ENCODE measurements around the gene ASIC4. TPM values are rescaled to one million over a fixed set of nuclear protein-coding genes. Genes with fewer than 3 reads are reported as not detected.
A peak's percentile ranks its signal among the peaks of the same experiment; 100 is the strongest.

Gene ASIC4
- total RNA-seq, 6 experiments from 2014 or later: 0.05 to 0.19 (median 0.07) TPM; not detected in 3

DNA sequence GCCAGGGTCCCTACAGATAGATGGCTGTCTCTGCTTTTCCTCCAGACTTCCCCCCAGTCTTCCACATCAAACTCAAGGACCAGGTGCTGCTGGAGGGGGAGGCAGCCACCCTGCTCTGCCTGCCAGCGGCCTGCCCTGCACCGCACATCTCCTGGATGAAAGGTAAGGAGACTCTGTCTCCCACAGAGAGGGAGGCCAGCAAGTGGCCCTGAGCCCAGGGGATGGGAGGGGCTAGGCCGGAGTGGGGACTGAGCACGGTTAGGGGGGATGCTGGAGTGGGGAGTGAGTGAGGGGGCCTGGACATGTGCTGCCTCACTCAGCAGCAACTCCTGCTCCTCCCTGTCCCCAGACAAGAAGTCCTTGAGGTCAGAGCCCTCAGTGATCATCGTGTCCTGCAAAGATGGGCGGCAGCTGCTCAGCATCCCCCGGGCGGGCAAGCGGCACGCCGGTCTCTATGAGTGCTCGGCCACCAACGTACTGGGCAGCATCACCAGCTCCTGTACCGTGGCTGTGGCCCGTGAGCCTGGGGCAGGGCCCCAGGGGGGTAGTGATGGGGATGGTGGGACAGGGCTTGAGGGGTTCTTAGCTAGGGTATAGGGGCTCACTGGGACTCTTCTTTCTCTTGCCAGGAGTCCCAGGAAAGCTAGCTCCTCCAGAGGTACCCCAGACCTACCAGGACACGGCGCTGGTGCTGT, 26.0 kb upstream of the ASIC4 start:
- H3K27me3 Mint-ChIP-seq (ENCODE audit: insufficient read depth): peaks cover 4% of the 10 kb centered on the region
- H3K27ac Mint-ChIP-seq: no peak overlapping the region
- no peaks in the 10 kb centered on the region for H3K9me3 Mint-ChIP-seq
- no peak for TF ChIP-seq CTCF (IDR thresholded peaks at IDR 0.05)
- no peak overlapping the region for H3K4me3 Mint-ChIP-seq
- no peaks in the 10 kb centered on the region for H3K4me1 Mint-ChIP-seq (ENCODE audit: low read depth)
- no peak for DNase-seq
- H3K36me3 Mint-ChIP-seq (ENCODE audit: low read depth): peaks cover 4% of the 10 kb centered on the region; the same call in 1 of the 2 replicates

GRCh38 chr2:219488844-219489194, 25.5 kb upstream of the ASIC4 start:
- Mint-ChIP-seq H3K36me3 (ENCODE audit: low read depth) (peaks cover 4% of the 10 kb centered on the region; the same call in 1 of the 2 replicates), H3K9me3 (no peaks in the 10 kb centered on the region), H3K4me1 (ENCODE audit: low read depth) (no peaks in the 10 kb centered on the region), H3K27me3 (ENCODE audit: insufficient read depth) (peaks cover 6% of the 10 kb centered on the region), H3K4me3 (no peak overlapping the region), H3K27ac (no peak overlapping the region)
- no peak for TF ChIP-seq CTCF (IDR thresholded peaks at IDR 0.05)
- DNase-seq: no peak

DNA sequence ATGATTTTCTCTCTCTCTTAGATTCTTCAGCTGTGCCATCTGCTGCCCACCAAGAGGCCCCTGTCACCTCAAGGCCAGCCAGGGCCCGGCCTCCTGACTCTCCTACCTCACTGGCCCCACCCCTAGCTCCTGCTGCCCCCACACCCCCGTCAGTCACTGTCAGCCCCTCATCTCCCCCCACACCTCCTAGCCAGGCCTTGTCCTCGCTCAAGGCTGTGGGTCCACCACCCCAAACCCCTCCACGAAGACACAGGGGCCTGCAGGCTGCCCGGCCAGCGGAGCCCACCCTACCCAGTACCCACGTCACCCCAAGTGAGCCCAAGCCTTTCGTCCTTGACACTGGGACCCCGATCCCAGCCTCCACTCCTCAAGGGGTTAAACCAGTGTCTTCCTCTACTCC, 25.0 kb upstream of the ASIC4 start:
- H3K9me3 Mint-ChIP-seq: no peaks in the 10 kb centered on the region
- peaks cover 6% of the 10 kb centered on the region for H3K27me3 Mint-ChIP-seq (ENCODE audit: insufficient read depth)
- no peak for DNase-seq
- H3K27ac Mint-ChIP-seq: no peak overlapping the region
- no peaks in the 10 kb centered on the region for H3K4me1 Mint-ChIP-seq (ENCODE audit: low read depth)
- H3K4me3 Mint-ChIP-seq: no peak overlapping the region
- no peak for TF ChIP-seq CTCF (IDR thresholded peaks at IDR 0.05)
- H3K36me3 Mint-ChIP-seq (ENCODE audit: low read depth): peaks cover 4% of the 10 kb centered on the region; the same call in 1 of the 2 replicates

DNA sequence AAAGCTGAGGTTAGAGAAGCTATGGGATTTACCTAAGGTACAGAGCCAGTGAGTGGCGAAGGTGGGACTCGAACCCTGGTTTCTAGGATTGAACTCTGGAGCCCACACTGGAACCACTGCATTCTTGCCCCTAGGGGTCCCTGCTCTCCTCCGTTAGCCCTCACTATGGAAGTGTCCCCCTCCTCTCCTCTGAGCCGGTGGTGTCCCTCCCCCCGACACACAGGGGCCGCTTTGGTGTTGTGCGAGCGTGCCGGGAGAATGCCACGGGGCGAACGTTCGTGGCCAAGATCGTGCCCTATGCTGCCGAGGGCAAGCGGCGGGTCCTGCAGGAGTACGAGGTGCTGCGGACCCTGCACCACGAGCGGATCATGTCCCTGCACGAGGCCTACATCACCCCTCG, 24.1 kb upstream of the ASIC4 start:
- Mint-ChIP-seq H3K4me3 (no peak overlapping the region), H3K36me3 (ENCODE audit: low read depth) (peaks cover 4% of the 10 kb centered on the region; the same call in 1 of the 2 replicates), H3K4me1 (ENCODE audit: low read depth) (peaks cover 4% of the 10 kb centered on the region), H3K27me3 (ENCODE audit: insufficient read depth) (peaks cover 6% of the 10 kb centered on the region), H3K9me3 (no peaks in the 10 kb centered on the region), H3K27ac (no peak overlapping the region)
- DNase-seq: no peak
- peak; percentile 55 for TF ChIP-seq CTCF (IDR thresholded peaks at IDR 0.05)

- Mint-ChIP-seq H3K4me1 (ENCODE audit: low read depth) (peaks cover 9% of the 10 kb centered on the region), H3K27ac (no peak overlapping the region), H3K27me3 (ENCODE audit: insufficient read depth) (peaks cover 6% of the 10 kb centered on the region), H3K4me3 (no peak overlapping the region), H3K36me3 (ENCODE audit: low read depth) (peaks cover 4% of the 10 kb centered on the region; the same call in 1 of the 2 replicates), H3K9me3 (no peaks in the 10 kb centered on the region)
- no peak for TF ChIP-seq CTCF (IDR thresholded peaks at IDR 0.05)
- DNase-seq: no peak
Measured at GRCh38 chr2:219490600-219491130, 23.6 kb upstream of the ASIC4 start.

Measured in HFFc6 (cell line).